Mammary epithelial cell (primary cell): ENCODE data around the gene KCNJ9.

Source experiments
- EZH2 ChIP-seq: IDR thresholded peaks from 2 replicates; pipeline ENCODE4 v1.6.1; 2012; ENCODE audit warnings: low read length, inconsistent platforms, borderline replicate concordance
- TF ChIP-seq, protein P1 (sequence below), 2 donors: IDR thresholded peaks in 1 of 2; conservative IDR thresholded peaks in 1 of 2; 2 replicates each; pipeline ENCODE4 v1.5.1; 2011 to 2012; ENCODE audit warnings: inconsistent platforms in 2 of 2, low read length in 2 of 2, mild to moderate bottlenecking in 2 of 2, control low read depth in 1 of 2, low read depth in 1 of 2; ENCODE audit not compliant: insufficient read depth in 1 of 2; ENCODE audit errors: extremely low read depth in 1 of 2

DNA sequence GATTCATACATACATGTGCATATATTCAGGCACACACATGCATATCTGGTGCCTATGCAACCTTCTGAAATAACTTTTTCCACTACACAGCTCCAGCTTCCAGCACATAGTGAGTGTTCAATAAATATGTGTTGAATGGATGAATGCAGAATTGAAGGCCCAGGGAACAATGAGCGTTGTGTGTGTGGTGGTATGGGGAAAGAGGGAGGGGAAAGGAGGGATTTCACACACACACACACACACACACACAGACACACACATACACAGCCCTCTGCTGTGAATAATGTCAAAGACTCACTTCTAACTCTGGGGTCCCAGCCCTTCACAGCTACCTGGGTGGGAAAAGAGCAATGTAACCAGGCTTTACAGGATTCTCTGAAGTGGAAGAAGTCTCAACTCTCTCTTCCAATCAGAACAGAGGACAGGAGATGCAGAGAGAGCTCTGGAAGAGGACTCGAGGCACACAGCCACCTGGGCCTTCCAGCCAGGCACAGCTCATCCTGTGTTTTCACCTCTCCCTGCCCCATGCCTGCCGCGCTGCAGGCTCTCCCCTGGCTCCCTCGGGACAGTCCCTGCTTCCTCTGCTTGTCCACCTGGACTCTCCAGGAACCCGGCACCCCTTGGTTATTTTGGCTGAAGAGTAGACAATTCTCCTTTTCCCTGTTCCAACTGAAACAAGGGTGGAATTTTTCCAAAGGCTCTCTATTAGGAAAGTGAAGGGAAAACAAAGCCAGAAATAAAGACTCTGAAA lies 22.5 kb downstream of the KCNJ9 start:
- TF ChIP-seq, protein P1, sequence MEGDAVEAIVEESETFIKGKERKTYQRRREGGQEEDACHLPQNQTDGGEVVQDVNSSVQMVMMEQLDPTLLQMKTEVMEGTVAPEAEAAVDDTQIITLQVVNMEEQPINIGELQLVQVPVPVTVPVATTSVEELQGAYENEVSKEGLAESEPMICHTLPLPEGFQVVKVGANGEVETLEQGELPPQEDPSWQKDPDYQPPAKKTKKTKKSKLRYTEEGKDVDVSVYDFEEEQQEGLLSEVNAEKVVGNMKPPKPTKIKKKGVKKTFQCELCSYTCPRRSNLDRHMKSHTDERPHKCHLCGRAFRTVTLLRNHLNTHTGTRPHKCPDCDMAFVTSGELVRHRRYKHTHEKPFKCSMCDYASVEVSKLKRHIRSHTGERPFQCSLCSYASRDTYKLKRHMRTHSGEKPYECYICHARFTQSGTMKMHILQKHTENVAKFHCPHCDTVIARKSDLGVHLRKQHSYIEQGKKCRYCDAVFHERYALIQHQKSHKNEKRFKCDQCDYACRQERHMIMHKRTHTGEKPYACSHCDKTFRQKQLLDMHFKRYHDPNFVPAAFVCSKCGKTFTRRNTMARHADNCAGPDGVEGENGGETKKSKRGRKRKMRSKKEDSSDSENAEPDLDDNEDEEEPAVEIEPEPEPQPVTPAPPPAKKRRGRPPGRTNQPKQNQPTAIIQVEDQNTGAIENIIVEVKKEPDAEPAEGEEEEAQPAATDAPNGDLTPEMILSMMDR (conservative IDR thresholded peaks at IDR 0.05 in 1 of 2, IDR thresholded peaks at IDR 0.05 in 1 of 2; ENCODE audit: extremely low read depth in 1 of 2, insufficient read depth in 1 of 2, low read depth in 1 of 2, low read length in 2 of 2) = no peak
- TF ChIP-seq EZH2 = no peak
